Posterior vena cava (tissue), 2 donors: Measurements from ENCODE around the gene SEMA4A. TPM values are rescaled to one million over a fixed set of nuclear protein-coding genes. Genes with fewer than 3 reads are reported as not detected.

Source experiments
- DNase-seq: peaks from one replicate; pipeline ENCODE4 v3.0.0-alpha.2; 2020; ENCODE audit warnings: low spot score
- intact Hi-C, 2 donors: fragments of 100-400 bp; cut with DNase I; formaldehyde crosslinking; loops; one replicate each; pipeline versions ENCODE4 v1.14.1 to v1.14.2; 2022 to 2023
- total RNA-seq, 2 donors: library from RNA; stranded (reverse); fragmentation: NEBNext Ultra II Directional; extraction: Animal tissue kit (Norgen Biotek cat#: 25700); gene quantifications; one replicate each; pipeline ENCODE4 v1.2.1, GENCODE V29; 2021
- donor health status: DM: yes; HTN: yes; CAD: no.
- donor health status: DM: yes; HTN: yes; CAD: no.

Gene SEMA4A
- total RNA-seq, 2 donors from 2014 or later = 5.8 to 8.0 TPM

GRCh38 chr1:156150333-156151011 is 2.9 kb upstream of the SEMA4A start:
- no peak for DNase-seq
- intact Hi-C loops = loop anchor here in 1 of 2 donors (5.0 kb wide), 1 partner anchor 72 kb away; no protein-coding TSS in a partner anchor

GRCh38 chr1:156151093-156151688 is 2.2 kb upstream of the SEMA4A start:
- DNase-seq = no peak
- intact Hi-C loops = loop anchor here in 1 of 2 donors (5.0 kb wide), 1 partner anchor 71 kb away; no protein-coding TSS in a partner anchor

GRCh38 chr1:156152628-156153027 is 757 bp upstream of the SEMA4A start:
- intact Hi-C loops = loop anchor here in 1 of 2 donors (5.0 kb wide), 1 partner anchor 70 kb away; no protein-coding TSS in a partner anchor
- no peak for DNase-seq

- peak; percentile 87 for DNase-seq
- intact Hi-C loops = loop anchor here in 1 of 2 donors (5.0 kb wide), 1 partner anchor 68 kb away; no protein-coding TSS in a partner anchor
Measured at GRCh38 chr1:156154317-156154749, 948 bp downstream of the SEMA4A start.

- intact Hi-C loops = no loop called here
Measured at GRCh38 chr1:156155756-156156510, 2.5 kb downstream of the SEMA4A start.

GRCh38 chr1:156157506-156157905 is 4.1 kb downstream of the SEMA4A start:
- intact Hi-C loops = no loop called here
- DNase-seq = no peak

More at GRCh38 chr1:156155756-156156510, 2.5 kb downstream of the SEMA4A start:
- no peak for DNase-seq

GRCh38 chr1:156157966-156158365 is 4.6 kb downstream of the SEMA4A start:
- intact Hi-C loops = no loop called here
- DNase-seq = no peak

GRCh38 chr1:156160000-156160742 is 6.8 kb downstream of the SEMA4A start:
- intact Hi-C loops = no loop called here
- no peak for DNase-seq

- intact Hi-C loops = no loop called here
- peak; percentile 93 for DNase-seq
Measured at GRCh38 chr1:156160743-156161171, 7.4 kb downstream of the SEMA4A start.

GRCh38 chr1:156162430-156163037 is 9.1 kb downstream of the SEMA4A start:
- DNase-seq = no peak
- intact Hi-C loops = no loop called here

GRCh38 chr1:156163712-156164111 is 10.3 kb downstream of the SEMA4A start:
- DNase-seq = no peak
- intact Hi-C loops = no loop called here

GRCh38 chr1:156164125-156164831 is 10.9 kb downstream of the SEMA4A start:
- DNase-seq = no peak
- intact Hi-C loops = no loop called here

GRCh38 chr1:156165083-156165482 is 11.7 kb downstream of the SEMA4A start:
- intact Hi-C loops = no loop called here
- peak; percentile 10 for DNase-seq

- no peak for DNase-seq
- intact Hi-C loops = no loop called here
Measured at GRCh38 chr1:156167536-156167935, 14.2 kb downstream of the SEMA4A start.

- DNase-seq = no peak
- intact Hi-C loops = no loop called here
Measured at GRCh38 chr1:156172696-156173470, 19.5 kb downstream of the SEMA4A start.

GRCh38 chr1:156176610-156177210 is 23.3 kb downstream of the SEMA4A start:
- peak; percentile 55 for DNase-seq
- intact Hi-C loops = no loop called here
